B cell (primary cell): ENCODE measurements around the gene DEFB131B. TPM values are rescaled to one million over a fixed set of nuclear protein-coding genes. Genes with fewer than 3 reads are reported as not detected.
"Not testable (repeated sequence)": the region's sequence is repeated elsewhere in the genome, so short reads cannot be mapped to it uniquely, and the experiment has no call there.

Experiments
- ATAC-seq: fragments of 200-7000 bp; cut with Tn5 transposase; one replicate; pipeline ENCODE4 v1.10.0; 2021; ENCODE audit warnings: low read depth, mild to moderate bottlenecking, moderate number of reproducible peaks, moderate library complexity
- CTCF ChIA-PET: fragments of 350-600 bp; sonication (Branson Sonifier 250); formaldehyde crosslinking; loops from one replicate; lab custom pipeline; 2021; ENCODE audit warnings: antibody characterized with exemption, inconsistent platforms; lab: Charles Lee
- POLR2A ChIA-PET: fragments of 350-600 bp; sonication (Branson Sonifier 250); formaldehyde crosslinking; loops from one replicate; lab custom pipeline; 2021; ENCODE audit warnings: antibody characterized with exemption; lab: Charles Lee
- DNase-seq: peaks from one replicate; pipeline ENCODE4 v3.0.0; 2013
- H2AFZ ChIP-seq: 2 replicates; pipeline ENCODE4 v1.6.1; 2012; ENCODE audit warnings: mild to moderate bottlenecking, low read depth, low read length; ENCODE audit not compliant: insufficient read depth, poor library complexity, severe bottlenecking
- H3K27ac ChIP-seq, 2 donors: 1 replicate in 1 of 2; 2 replicates in 1 of 2; pipeline ENCODE4 v1.5.1; 2012 to 2013; ENCODE audit warnings: low read length in 2 of 2, mild to moderate bottlenecking in 2 of 2, moderate library complexity in 1 of 2
- H3K27me3 ChIP-seq, 4 experiments: fragments of 200-600 bp in 1 of 4; sonication (generic) in 1 of 4; replicated peaks in 1 of 4; 1 replicate in 2 of 4; 2 replicates in 2 of 4; pipeline versions ENCODE4 v1.6.1 to v1.7.0; 2013 to 2016; ENCODE audit warnings: low read length in 3 of 4, mild to moderate bottlenecking in 2 of 4, mixed read lengths in 1 of 4, moderate library complexity in 1 of 4; ENCODE audit not compliant: insufficient read depth in 4 of 4, control insufficient read depth in 3 of 4; ENCODE audit errors: control extremely low read depth in 1 of 4
- H3K36me3 ChIP-seq, 2 experiments: replicated peaks in 1 of 2; 1 replicate in 1 of 2; 2 replicates in 1 of 2; pipeline versions ENCODE4 v1.6.1 to v1.7.1; 2013; ENCODE audit warnings: low read length in 1 of 2; ENCODE audit not compliant: insufficient read depth in 2 of 2, control insufficient read depth in 1 of 2; ENCODE audit errors: control extremely low read depth in 1 of 2, extremely low read depth in 1 of 2
- H3K4me1 ChIP-seq, 2 donors: fragments of 200-600 bp in 1 of 2; sonication (generic) in 1 of 2; 1 replicate in 1 of 2; 2 replicates in 1 of 2; pipeline versions ENCODE4 v1.5.1 to v1.6.1; 2013 to 2017; ENCODE audit warnings: low read length in 2 of 2; ENCODE audit not compliant: control insufficient read depth in 2 of 2, insufficient read depth in 2 of 2
- H3K4me2 ChIP-seq: replicated peaks from 2 replicates; pipeline ENCODE3; 2012; ENCODE audit warnings: mild to moderate bottlenecking, low read depth, low read length; ENCODE audit not compliant: poor library complexity, severe bottlenecking
- H3K4me3 ChIP-seq, 5 experiments: fragments of 200-600 bp in 1 of 5; sonication (generic) in 1 of 5; 1 replicate in 3 of 5; 2 replicates in 2 of 5; pipeline versions ENCODE4 v1.5.1 to v1.7.0; 2011 to 2016; ENCODE audit warnings: low read length in 4 of 5, mild to moderate bottlenecking in 4 of 5, low read depth in 2 of 5, control low read depth in 1 of 5, moderate library complexity in 1 of 5; ENCODE audit not compliant: insufficient read depth in 1 of 5; ENCODE audit errors: control extremely low read depth in 1 of 5, extremely low read depth in 1 of 5
- H3K79me2 ChIP-seq: fragments of 200-600 bp; sonication (generic); one replicate; pipeline ENCODE4 v1.6.0; 2016; ENCODE audit warnings: low read length; ENCODE audit not compliant: control insufficient read depth, insufficient read depth
- H3K9ac ChIP-seq: fragments of 200-600 bp; sonication (generic); 2 replicates; pipeline ENCODE4 v1.6.1; 2017; ENCODE audit warnings: mild to moderate bottlenecking, low read length, moderate library complexity
- H3K9me3 ChIP-seq, 3 donors: one replicate each; pipeline versions ENCODE4 v1.6.1 to v1.7.1; 2013; ENCODE audit warnings: low read length in 2 of 3; ENCODE audit not compliant: control insufficient read depth in 2 of 3, insufficient read depth in 1 of 3; ENCODE audit errors: control extremely low read depth in 1 of 3
- H4K20me1 ChIP-seq: 2 replicates; pipeline ENCODE4 v1.6.0; 2012; ENCODE audit warnings: mild to moderate bottlenecking, low read length; ENCODE audit not compliant: insufficient read depth, control insufficient read depth, poor library complexity, severe bottlenecking
- H3K27ac Mint-ChIP-seq: one replicate; pipeline ENCODE4 v1.8.0; 2021; ENCODE audit warnings: mixed read lengths
- H3K27me3 Mint-ChIP-seq: one replicate; pipeline ENCODE4 v1.8.0; 2021; ENCODE audit warnings: mixed read lengths
- H3K4me1 Mint-ChIP-seq: one replicate; pipeline ENCODE4 v1.8.0; 2021; ENCODE audit warnings: mixed read lengths
- H3K4me3 Mint-ChIP-seq: one replicate; pipeline ENCODE4 v1.8.0; 2021; ENCODE audit warnings: mixed read lengths
- H3K9me3 Mint-ChIP-seq: one replicate; pipeline ENCODE4 v1.8.0; 2022; ENCODE audit warnings: mixed read lengths; ENCODE audit not compliant: insufficient read depth
- EZH2 ChIP-seq: IDR thresholded peaks from 2 replicates; pipeline ENCODE4 v1.6.1; 2012; ENCODE audit warnings: borderline replicate concordance, low read depth, mild to moderate bottlenecking, moderate library complexity, low read length; ENCODE audit not compliant: insufficient read depth, poor library complexity, severe bottlenecking
- WGBS: methylation state at CpG from one replicate; pipeline ENCODE4 v1.1.5; 2013; ENCODE audit warnings: missing lambda C conversion rate; ENCODE audit not compliant: insufficient coverage; 5-methylcytosine and 5-hydroxymethylcytosine counted together
- intact Hi-C: fragments of 100-400 bp; cut with micrococcal nuclease; formaldehyde crosslinking; loops from one replicate; pipeline ENCODE4 v1.10.0; 2022
- polyA plus RNA-seq: library from polyadenylated mRNA; depleted of rRNA; stranded (reverse); fragments of >200 nt; gene quantifications from 2 replicates; pipeline ENCODE4 v1.2.3, GENCODE V29; 2012
- total RNA-seq, 2 donors: library from RNA; stranded (reverse); fragments of 120-200 nt in 1 of 2; gene quantifications; 1 replicate in 1 of 2; 2 replicates in 1 of 2; pipeline versions ENCODE4 v1.2.3 to v1.2.4, GENCODE V29; 2013 to 2022
- TF ChIP-seq, protein P1 (sequence below): fragments of 200-600 bp; IDR thresholded peaks from one replicate; pipeline ENCODE4 v1.8.0; 2022; ENCODE audit warnings: antibody characterized with exemption, mild to moderate bottlenecking

DEFB131B gene
- total and polyA plus RNA-seq, 2 donors (not counting 1 experiment from before 2014, with no cell fraction given), result not detected

- Mint-ChIP-seq H3K4me3 (no peak overlapping the region), H3K27me3 (no peaks in the 10 kb centered on the region), H3K9me3 (no peaks in the 10 kb centered on the region), H3K27ac (no peak overlapping the region), H3K4me1 (peaks cover 3% of the 10 kb centered on the region)
- Histone ChIP-seq H3K9me3 (no peaks in the 10 kb centered on the region), H3K4me1 (no peaks in the 10 kb centered on the region), H3K36me3 (peaks cover 1 to 10% of the 10 kb centered on the region in 2 experiments), H2AFZ (no peak overlapping the region), H3K27me3 (no peaks in the 10 kb centered on the region), H4K20me1 (no peaks in the 10 kb centered on the region), H3K4me3 (no peak overlapping the region), H3K9ac (no peak overlapping the region), H3K79me2 (no peaks in the 10 kb centered on the region), H3K4me2 (no peak overlapping the region), H3K27ac (no peak overlapping the region)
- ChIA-PET CTCF (no interaction called here), POLR2A (no interaction called here)
- no peak for DNase-seq
- no peak for ATAC-seq
- intact Hi-C loops, result no loop called here
- TF ChIP-seq, protein P1, sequence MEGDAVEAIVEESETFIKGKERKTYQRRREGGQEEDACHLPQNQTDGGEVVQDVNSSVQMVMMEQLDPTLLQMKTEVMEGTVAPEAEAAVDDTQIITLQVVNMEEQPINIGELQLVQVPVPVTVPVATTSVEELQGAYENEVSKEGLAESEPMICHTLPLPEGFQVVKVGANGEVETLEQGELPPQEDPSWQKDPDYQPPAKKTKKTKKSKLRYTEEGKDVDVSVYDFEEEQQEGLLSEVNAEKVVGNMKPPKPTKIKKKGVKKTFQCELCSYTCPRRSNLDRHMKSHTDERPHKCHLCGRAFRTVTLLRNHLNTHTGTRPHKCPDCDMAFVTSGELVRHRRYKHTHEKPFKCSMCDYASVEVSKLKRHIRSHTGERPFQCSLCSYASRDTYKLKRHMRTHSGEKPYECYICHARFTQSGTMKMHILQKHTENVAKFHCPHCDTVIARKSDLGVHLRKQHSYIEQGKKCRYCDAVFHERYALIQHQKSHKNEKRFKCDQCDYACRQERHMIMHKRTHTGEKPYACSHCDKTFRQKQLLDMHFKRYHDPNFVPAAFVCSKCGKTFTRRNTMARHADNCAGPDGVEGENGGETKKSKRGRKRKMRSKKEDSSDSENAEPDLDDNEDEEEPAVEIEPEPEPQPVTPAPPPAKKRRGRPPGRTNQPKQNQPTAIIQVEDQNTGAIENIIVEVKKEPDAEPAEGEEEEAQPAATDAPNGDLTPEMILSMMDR, result no peak
- no peak for TF ChIP-seq EZH2
- 100% methylated on average over 3 of the region's 9 CpGs for WGBS
Measured at GRCh38 chr11:71908218-71908617, 30.0 kb downstream of the DEFB131B start.

GRCh38 chr11:71910775-71911174, 32.5 kb downstream of the DEFB131B start:
- H3K4me1 Mint-ChIP-seq, H3K27ac ChIP-seq, H2AFZ ChIP-seq, H3K9ac ChIP-seq, H3K27me3 ChIP-seq, ATAC-seq, H3K4me2 ChIP-seq, H3K4me1 ChIP-seq, H3K79me2 ChIP-seq, H3K27ac Mint-ChIP-seq, H3K9me3 ChIP-seq, H3K27me3 Mint-ChIP-seq, H3K4me3 Mint-ChIP-seq, H4K20me1 ChIP-seq, H3K4me3 ChIP-seq, H3K9me3 Mint-ChIP-seq, CTCF ChIA-PET, DNase-seq, intact Hi-C loops: not testable (repeated sequence)
- 100% methylated on average over 5 of the region's 5 CpGs for WGBS
- POLR2A ChIA-PET, result interaction anchor here (1.2 kb wide), 1 partner anchor 17 kb away, joined by 4 read pairs; the partner anchor contains the start of gene XNDC1N
- H3K36me3 ChIP-seq, result peaks cover 6 to 26% of the 10 kb centered on the region in 2 experiments

DNA sequence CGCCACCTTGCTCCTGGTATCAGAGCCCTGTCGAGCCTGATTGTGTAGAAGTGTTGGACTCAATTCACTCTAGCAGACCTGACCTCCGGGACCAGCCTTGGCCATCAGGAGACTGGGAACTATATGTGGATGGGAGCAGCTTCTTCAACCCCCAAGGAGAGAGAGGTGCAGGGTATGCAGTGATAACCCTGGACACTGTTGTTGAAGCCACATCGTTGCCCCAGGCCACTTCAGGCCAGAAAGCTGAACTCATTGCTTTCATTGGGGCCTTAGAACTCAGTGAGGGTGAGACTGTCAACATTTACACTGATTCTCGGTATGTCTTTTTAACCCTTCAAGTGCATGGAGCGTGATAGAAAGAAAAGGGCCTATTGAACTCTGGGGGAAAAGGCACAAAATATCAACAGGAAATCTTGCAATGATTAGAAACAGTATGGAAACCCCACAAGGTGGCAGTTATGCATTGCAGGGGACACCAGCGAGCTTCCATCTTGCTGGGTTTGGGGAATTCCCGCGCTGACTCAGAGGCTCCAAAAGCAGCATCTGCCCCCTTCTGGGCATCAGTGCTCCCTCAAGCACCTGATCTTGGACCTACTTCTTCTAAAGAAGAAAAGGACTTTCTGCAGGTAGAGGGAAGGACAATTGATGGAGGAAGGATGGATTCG, 33.2 kb downstream of the DEFB131B start:
- CTCF ChIA-PET, result interaction anchor here (0.6 to 0.9 kb wide), 2 partner anchors 104 to 233 kb away, joined by 3 read pairs; no protein-coding TSS in a partner anchor
- H3K4me2 ChIP-seq, intact Hi-C loops: not testable (repeated sequence)

More for the DNA sequence above, 33.2 kb downstream of the DEFB131B start:
- H3K9me3 ChIP-seq, H3K4me1 Mint-ChIP-seq, H3K27ac Mint-ChIP-seq, H3K9ac ChIP-seq, H3K27me3 Mint-ChIP-seq, H3K4me3 Mint-ChIP-seq, H3K27ac ChIP-seq, H3K79me2 ChIP-seq, DNase-seq, H3K4me3 ChIP-seq, H3K4me1 ChIP-seq, H3K27me3 ChIP-seq, ATAC-seq, H4K20me1 ChIP-seq, H3K9me3 Mint-ChIP-seq, H2AFZ ChIP-seq: not testable (repeated sequence)
- WGBS, result 96% methylated on average over 4 of the region's 10 CpGs
- POLR2A ChIA-PET, result interaction anchor here (1.2 kb wide), 1 partner anchor 17 kb away, joined by 4 read pairs; the partner anchor contains the start of gene XNDC1N
- H3K36me3 ChIP-seq, result peaks cover 6 to 32% of the 10 kb centered on the region in 2 experiments
